ENCODE measurements around the gene TCERG1L. TPM values are rescaled to one million over a fixed set of nuclear protein-coding genes. Genes with fewer than 3 reads are reported as not detected.

TCERG1L gene
- total RNA-seq, 1 donor from 2014 or later = 0.99 TPM

- DNase-seq = no peak
These were observed 213.0 kb downstream of the TCERG1L start for GRCh38 chr10:131098416-131098952.

DNA sequence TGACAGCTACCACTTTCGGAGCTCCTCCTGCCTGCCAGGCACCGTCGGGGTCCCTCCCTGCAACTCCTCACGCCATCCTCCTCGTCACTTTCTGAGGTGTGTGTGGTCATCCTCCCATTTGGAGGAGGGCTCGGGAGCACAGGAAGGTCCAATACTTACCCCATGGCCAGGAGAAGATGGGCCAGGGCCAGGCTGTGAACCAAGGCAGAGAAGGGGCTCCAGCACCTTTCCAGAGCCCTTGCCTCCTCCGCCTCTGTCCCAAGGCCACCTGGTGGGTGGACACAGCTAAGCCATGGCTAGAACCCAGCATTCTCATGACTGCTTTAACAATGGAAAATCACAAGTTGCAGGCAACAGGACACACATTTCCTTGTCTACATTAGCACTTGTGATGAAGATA is 215.5 kb downstream of the TCERG1L start:
- DNase-seq = no peak

GRCh38 chr10:131095313-131095580 is 216.3 kb downstream of the TCERG1L start:
- DNase-seq = no peak

GRCh38 chr10:131094527-131095312 is 216.8 kb downstream of the TCERG1L start:
- DNase-seq = no peak

DNA sequence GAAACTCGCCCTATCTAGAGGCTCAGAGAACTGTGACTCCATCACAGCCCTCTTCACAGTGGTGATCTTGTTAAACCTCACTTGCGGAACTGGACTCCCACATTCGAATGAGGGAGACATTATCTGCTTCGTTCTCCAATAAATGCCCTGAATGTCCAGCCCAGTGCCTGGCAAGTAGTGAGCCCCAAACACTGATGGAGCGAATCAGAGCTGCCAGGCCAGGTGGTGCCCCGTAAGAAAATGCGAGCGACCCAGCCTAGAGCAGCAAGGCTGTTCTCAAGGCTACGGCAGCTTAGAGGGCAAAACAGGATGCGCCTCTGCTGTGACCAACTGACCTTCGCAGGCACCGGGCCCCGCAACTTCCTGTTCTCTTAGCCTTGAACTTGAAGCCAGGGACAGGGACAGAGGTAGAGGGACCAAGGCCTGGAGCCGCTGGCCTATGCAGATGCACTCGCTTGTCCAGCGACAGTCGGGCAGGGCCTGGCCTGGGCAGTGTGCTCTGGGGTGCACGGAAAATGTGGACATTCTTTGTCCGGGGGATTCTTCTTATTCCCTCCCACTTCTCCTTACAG is 217.6 kb downstream of the TCERG1L start:
- no peak for DNase-seq

DNA sequence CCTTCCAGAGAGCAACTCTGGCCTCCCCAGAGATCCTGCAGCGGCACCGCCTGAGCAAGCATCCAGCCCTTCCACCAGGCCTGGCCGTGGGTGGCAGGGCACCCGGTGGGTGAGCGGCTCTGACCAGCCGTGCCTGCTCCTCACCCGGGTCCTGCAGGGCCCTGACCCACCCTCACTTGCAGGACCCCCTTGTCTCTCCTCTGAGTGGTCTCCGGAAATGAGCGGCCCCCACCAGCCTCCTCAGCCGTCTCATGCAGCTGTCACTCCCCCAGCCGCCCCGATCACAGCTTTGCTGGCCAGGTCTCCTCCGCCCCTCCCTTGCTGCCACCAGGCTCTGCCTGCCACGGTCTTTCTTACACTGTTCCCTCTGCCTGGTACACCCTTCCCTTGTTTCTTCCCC is 218.2 kb downstream of the TCERG1L start:
- DNase-seq = no peak

GRCh38 chr10:131092876-131093275 is 218.6 kb downstream of the TCERG1L start:
- DNase-seq = no peak

- no peak for DNase-seq
These were observed 219.1 kb downstream of the TCERG1L start for GRCh38 chr10:131092386-131092785.

DNA sequence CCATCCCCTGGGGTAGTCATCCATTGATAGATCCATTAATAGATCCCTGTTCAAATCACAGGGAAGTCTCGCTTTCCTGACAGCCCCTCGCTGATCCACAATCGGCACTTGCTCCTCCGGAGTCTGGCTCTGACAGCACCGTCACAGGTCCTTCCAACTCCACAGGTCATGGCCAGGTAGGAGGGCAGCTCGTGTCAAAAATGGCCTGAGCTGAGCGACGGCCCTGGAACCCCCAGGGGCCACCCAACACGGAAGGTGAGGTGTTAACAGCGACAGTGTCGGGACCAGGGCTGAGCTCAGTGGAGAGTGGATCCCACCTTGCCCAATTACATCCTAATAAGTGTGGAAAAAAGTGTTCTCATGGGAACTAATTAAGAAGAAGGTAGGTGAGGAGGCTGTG is 219.8 kb downstream of the TCERG1L start:
- DNase-seq = no peak

DNA sequence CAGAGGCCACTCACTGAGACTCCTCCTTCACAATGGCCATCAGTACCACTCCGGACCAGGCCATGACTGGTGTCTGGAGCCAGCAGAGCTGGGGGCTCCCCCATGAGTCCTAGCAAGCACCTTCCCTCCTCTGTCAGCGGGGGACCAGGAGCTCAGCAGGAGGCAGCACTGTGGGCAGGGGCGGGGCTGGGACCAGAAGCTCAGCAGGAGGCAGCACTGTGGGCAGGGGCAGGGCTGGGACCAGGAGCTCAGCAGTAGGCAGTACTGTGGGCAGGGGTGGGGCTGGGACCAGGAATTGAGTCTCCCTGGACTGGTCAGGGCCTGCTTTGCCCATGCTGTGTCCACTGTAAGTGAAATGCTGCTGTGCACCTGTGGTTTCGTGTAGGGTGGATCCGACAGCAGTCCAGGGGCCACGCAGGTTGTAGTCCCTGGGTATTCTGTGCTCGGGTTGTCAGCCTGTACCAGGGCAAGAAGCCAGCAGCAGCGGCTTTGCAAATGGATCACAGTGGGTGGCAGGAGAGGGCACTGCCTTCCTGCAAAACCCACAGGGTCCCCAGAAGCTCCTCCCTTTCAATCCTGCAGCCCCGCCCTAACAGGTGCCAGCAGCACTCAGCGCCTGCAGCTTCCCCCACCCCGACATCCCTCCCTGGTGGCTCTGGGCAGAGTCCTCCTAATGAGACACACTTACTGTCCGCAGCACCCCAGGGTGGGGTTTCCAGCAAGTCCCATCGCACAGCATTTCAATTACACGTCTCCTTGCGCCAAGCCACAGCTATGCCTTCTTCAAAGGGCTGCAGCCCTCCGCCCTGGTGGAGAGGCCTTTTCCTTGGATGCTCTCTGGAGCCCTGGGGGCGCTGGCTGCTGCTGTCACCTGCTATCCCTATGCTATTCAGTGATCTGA is 220.5 kb downstream of the TCERG1L start:
- no peak for DNase-seq

- DNase-seq = no peak
These were observed 221.7 kb downstream of the TCERG1L start for GRCh38 chr10:131089861-131090260.

DNA sequence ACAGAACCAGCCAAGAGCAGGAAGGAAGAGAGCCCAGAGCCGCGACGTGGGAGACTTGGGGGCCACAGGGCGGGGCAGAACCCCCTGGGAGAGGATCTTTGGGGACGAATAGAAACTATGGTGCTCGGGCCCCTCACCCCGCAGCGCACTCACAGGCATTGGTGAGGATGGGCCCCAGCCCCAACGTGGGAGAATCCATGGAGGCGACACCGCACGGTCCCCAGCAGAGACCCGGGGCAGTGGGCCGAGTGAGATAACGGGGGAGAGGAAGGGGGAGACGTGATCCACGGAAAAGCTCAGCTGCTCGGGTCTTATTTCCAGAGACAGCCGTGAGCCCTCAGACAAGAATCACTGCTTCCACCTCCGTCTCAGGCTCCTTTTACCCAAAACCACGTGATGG is 222.4 kb downstream of the TCERG1L start:
- DNase-seq = no peak

GRCh38 chr10:131088619-131089018 is 222.9 kb downstream of the TCERG1L start:
- DNase-seq = no peak

- no peak for DNase-seq
These were observed 223.9 kb downstream of the TCERG1L start for GRCh38 chr10:131087464-131088215.

DNA sequence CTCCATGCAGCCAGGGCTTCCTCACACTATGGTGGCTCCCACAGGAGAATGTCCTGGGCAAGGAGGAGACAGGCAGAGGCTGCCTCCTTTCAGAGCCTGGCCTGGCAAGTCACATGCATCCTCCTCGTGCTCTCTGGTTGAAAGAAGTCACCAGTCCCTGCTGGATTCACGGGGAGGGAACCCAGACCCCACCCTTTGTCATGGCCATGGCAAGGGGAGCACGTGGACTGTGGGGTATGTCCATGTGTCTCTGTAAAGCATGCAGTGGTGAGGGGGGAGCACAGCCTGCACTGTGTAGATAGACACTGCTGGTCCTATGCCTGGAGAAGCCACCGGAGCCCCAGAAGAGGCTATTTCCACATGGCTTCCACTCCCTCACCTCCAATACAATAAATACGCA is 225.0 kb downstream of the TCERG1L start:
- no peak for DNase-seq

DNA sequence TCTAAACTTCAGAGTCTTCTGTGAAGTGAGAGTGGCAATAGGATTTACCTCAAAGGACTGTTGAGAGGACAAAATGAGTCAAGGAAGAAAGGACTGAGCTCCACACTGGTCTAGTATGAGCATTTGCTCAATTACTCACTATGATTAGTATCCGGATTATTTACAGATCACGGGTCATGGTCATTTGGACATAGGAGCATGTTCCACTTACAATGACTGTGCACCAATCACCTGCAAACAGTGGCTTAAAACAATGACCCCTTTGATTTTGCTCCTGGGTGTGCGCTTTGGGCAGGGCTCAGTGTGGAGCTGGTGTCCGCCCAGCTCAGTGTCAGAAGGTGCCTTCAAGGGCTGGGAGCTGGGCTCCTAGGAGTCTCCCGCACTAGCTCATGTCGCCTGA is 225.4 kb downstream of the TCERG1L start:
- DNase-seq = no peak

DNA sequence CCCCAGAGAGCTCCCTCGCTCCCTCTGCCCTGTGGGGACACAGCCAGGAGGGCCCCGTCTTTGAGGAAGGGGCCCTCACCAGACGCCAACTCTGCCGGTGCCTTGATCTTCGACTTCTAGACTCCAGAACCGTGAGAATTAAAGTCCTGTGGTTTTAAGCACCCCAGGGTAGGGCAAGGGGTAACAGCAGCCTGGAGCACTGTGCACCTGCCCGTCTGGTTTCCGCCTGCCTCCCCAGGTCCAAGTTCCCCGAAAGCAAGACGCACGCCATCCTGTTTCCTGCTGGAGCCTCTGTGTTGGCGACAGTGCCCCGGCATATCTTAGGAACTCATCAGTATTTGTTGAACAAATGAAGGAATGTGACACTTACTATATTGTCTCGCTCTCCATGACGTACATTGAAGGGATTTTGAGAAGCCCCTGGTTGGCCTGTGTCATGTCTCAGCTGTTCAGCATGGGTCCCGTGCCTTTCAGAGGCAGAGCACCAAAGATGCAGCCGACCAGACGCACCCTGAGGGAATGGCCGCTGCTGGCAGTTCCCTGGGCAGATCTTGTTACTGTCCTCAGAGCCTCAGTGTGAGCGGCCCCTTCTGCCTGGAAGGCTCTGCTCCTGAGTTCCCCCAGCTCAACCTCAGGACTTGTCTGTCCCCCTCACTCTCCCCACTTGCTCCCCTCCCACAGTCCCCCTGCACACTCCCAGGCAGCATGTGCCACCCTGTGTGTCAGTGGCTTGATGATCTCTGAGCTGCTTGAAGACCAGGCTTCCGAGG is 226.2 kb downstream of the TCERG1L start:
- DNase-seq = no peak

GRCh38 chr10:131084791-131085090 is 226.8 kb downstream of the TCERG1L start:
- no peak for DNase-seq

GRCh38 chr10:131083915-131084790 is 227.4 kb downstream of the TCERG1L start:
- DNase-seq = no peak

GRCh38 chr10:131082991-131083481 is 228.5 kb downstream of the TCERG1L start:
- DNase-seq = no peak

All from skin of body (tissue), 2 donors.